Fibroblast of pulmonary artery (primary cell): ENCODE measurements around the gene NDUFAF8.

Experiments used
- DNase-seq: peaks from one replicate; pipeline ENCODE4 v3.0.0-alpha.2; 2010; ENCODE audit warnings: low read depth
- H3K4me3 ChIP-seq: replicated peaks from 2 replicates; pipeline ENCODE4 v1.5.1; 2011; ENCODE audit warnings: low read depth, mild to moderate bottlenecking, control low read depth, low read length, moderate library complexity
- CTCF ChIP-seq: IDR thresholded peaks from 2 replicates; pipeline ENCODE4 v1.5.1; 2011; ENCODE audit warnings: mild to moderate bottlenecking, control low read depth, low read length, inconsistent platforms; ENCODE audit errors: missing control alignments

Gene NDUFAF8

GRCh38 chr17:81277946-81278693 lies 39.0 kb downstream of the NDUFAF8 start:
- no peak overlapping the region for H3K4me3 ChIP-seq
- no peak for DNase-seq
- TF ChIP-seq CTCF, result no peak

DNA sequence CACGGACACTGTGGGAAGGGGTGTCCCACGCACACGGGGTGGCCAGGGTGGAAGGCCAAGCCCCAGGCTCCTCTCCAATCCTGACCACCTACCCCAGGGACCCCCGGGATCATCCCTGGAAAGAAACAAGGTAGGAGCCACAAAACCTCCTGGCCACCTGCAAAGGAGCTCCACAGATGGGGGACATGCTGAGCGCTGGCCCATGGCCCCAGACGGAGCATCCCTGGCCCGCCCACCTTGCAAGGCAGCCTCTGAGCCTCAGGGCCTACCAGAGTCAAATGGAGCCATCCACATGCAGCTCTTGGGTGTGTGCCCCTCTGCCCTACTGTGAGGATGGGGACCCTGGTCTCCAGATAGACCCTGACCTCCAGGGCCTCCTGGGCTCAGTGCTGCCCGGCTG lies 39.7 kb downstream of the NDUFAF8 start:
- no peak overlapping the region for H3K4me3 ChIP-seq
- no peak for DNase-seq
- no peak for TF ChIP-seq CTCF

GRCh38 chr17:81279278-81280275 lies 40.5 kb downstream of the NDUFAF8 start:
- no peak for DNase-seq
- no peak overlapping the region for H3K4me3 ChIP-seq
- no peak for TF ChIP-seq CTCF

GRCh38 chr17:81280571-81280970 lies 41.5 kb downstream of the NDUFAF8 start:
- H3K4me3 ChIP-seq, result no peak overlapping the region
- no peak for DNase-seq
- no peak for TF ChIP-seq CTCF

DNA sequence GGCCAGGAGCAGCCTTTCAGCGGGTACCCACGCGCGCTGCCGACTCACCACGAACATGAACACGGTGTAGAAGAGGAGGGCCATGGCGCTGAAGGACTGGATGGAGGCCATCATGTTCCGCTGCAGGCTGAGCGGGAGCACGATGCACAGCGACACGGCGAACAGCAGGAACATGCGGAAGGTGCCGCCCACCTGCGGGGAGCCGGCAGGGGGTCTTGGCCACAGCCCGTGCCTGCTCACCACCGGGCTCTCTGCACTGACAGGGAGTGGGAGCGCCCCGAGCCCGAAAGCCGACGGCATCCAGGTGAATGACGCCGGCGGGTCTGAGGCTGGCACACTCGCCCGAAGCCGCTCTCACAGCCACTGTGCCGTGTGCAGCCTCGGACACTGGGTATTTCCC lies 43.0 kb downstream of the NDUFAF8 start:
- no peak overlapping the region for H3K4me3 ChIP-seq
- DNase-seq, result no peak
- TF ChIP-seq CTCF, result no peak

GRCh38 chr17:81282876-81283275 lies 43.8 kb downstream of the NDUFAF8 start:
- TF ChIP-seq CTCF, result no peak
- no peak overlapping the region for H3K4me3 ChIP-seq
- DNase-seq, result no peak
